Measurements from ENCODE around the gene PDGFB. TPM values are rescaled to one million over a fixed set of nuclear protein-coding genes. Genes with fewer than 3 reads are reported as not detected.

The PDGFB gene
- total and polyA plus RNA-seq, 9 donors = 9.7 to 22.3 (median 19.0) TPM

GRCh38 chr22:39183991-39184585 lies 60.7 kb downstream of the PDGFB start:
- Histone ChIP-seq H3K27me3 (ENCODE audit: control insufficient read depth, insufficient read depth, low read length) (no peaks in the 10 kb centered on the region), H3K4me3 (ENCODE audit: low read length) (no peak overlapping the region), H3K9me3 (replicated peaks; ENCODE audit: control insufficient read depth, low read depth, low read length) (no peaks in the 10 kb centered on the region), H3K36me3 (ENCODE audit: control insufficient read depth, insufficient read depth, low read length) (no peaks in the 10 kb centered on the region), H3K4me1 (ENCODE audit: control insufficient read depth, insufficient read depth, low read length) (peaks cover 31% of the 10 kb centered on the region), H3K27ac (ENCODE audit: low read length) (peak overlapping the region; percentile 94)
- 48% methylated on average over 8 of the region's 13 CpGs for WGBS (ENCODE audit: insufficient coverage)
- DNase-seq = peak; percentile 84

- Histone ChIP-seq H3K27me3 (ENCODE audit: control insufficient read depth, insufficient read depth, low read length) (no peaks in the 10 kb centered on the region), H3K9me3 (replicated peaks; ENCODE audit: control insufficient read depth, low read depth, low read length) (no peaks in the 10 kb centered on the region), H3K4me1 (ENCODE audit: control insufficient read depth, insufficient read depth, low read length) (peaks cover 31% of the 10 kb centered on the region), H3K4me3 (ENCODE audit: low read length) (no peak overlapping the region), H3K36me3 (ENCODE audit: control insufficient read depth, insufficient read depth, low read length) (no peaks in the 10 kb centered on the region), H3K27ac (ENCODE audit: low read length) (no peak overlapping the region)
- no CpG with 5 or more reads among the region's 6 CpGs for WGBS (ENCODE audit: insufficient coverage)
- DNase-seq = no peak
These were observed 62.2 kb downstream of the PDGFB start for GRCh38 chr22:39182478-39183030.

GRCh38 chr22:39181778-39182177 lies 63.0 kb downstream of the PDGFB start:
- H3K36me3 ChIP-seq (ENCODE audit: control insufficient read depth, insufficient read depth, low read length) = no peaks in the 10 kb centered on the region

GRCh38 chr22:39181356-39181755 lies 63.4 kb downstream of the PDGFB start:
- peaks cover 43% of the 10 kb centered on the region for H3K4me1 ChIP-seq (ENCODE audit: control insufficient read depth, insufficient read depth, low read length)

More at GRCh38 chr22:39181778-39182177, 63.0 kb downstream of the PDGFB start:
- Histone ChIP-seq H3K4me3 (ENCODE audit: low read length) (no peak overlapping the region), H3K27me3 (ENCODE audit: control insufficient read depth, insufficient read depth, low read length) (no peaks in the 10 kb centered on the region), H3K4me1 (ENCODE audit: control insufficient read depth, insufficient read depth, low read length) (peaks cover 39% of the 10 kb centered on the region), H3K9me3 (replicated peaks; ENCODE audit: control insufficient read depth, low read depth, low read length) (no peaks in the 10 kb centered on the region), H3K27ac (ENCODE audit: low read length) (no peak overlapping the region)
- WGBS (ENCODE audit: insufficient coverage) = 100% methylated on average over 4 of the region's 5 CpGs
- DNase-seq = no peak

GRCh38 chr22:39179841-39180335 lies 64.9 kb downstream of the PDGFB start:
- DNase-seq = no peak
- H3K9me3 ChIP-seq (replicated peaks; ENCODE audit: control insufficient read depth, low read depth, low read length) = no peaks in the 10 kb centered on the region
- H3K27me3 ChIP-seq (ENCODE audit: control insufficient read depth, insufficient read depth, low read length) = no peaks in the 10 kb centered on the region
- no peaks in the 10 kb centered on the region for H3K36me3 ChIP-seq (ENCODE audit: control insufficient read depth, insufficient read depth, low read length)
- H3K4me3 ChIP-seq (ENCODE audit: low read length) = no peak overlapping the region
- H3K4me1 ChIP-seq (ENCODE audit: control insufficient read depth, insufficient read depth, low read length) = peaks cover 50% of the 10 kb centered on the region
- 49% methylated on average over 21 of the region's 21 CpGs for WGBS (ENCODE audit: insufficient coverage)
- H3K27ac ChIP-seq (ENCODE audit: low read length) = no peak overlapping the region

More at GRCh38 chr22:39181356-39181755, 63.4 kb downstream of the PDGFB start:
- no peaks in the 10 kb centered on the region for H3K36me3 ChIP-seq (ENCODE audit: control insufficient read depth, insufficient read depth, low read length)
- H3K4me3 ChIP-seq (ENCODE audit: low read length) = no peak overlapping the region
- H3K27ac ChIP-seq (ENCODE audit: low read length) = no peak overlapping the region
- WGBS (ENCODE audit: insufficient coverage) = 66% methylated on average over 5 of the region's 8 CpGs
- H3K9me3 ChIP-seq (replicated peaks; ENCODE audit: control insufficient read depth, low read depth, low read length) = no peaks in the 10 kb centered on the region
- no peak for DNase-seq
- no peaks in the 10 kb centered on the region for H3K27me3 ChIP-seq (ENCODE audit: control insufficient read depth, insufficient read depth, low read length)

- H3K4me3 ChIP-seq (ENCODE audit: low read length) = no peak overlapping the region
- no peaks in the 10 kb centered on the region for H3K27me3 ChIP-seq (ENCODE audit: control insufficient read depth, insufficient read depth, low read length)
- no peaks in the 10 kb centered on the region for H3K36me3 ChIP-seq (ENCODE audit: control insufficient read depth, insufficient read depth, low read length)
- H3K4me1 ChIP-seq (ENCODE audit: control insufficient read depth, insufficient read depth, low read length) = peaks cover 50% of the 10 kb centered on the region
- DNase-seq = peak; percentile 7
- 46% methylated on average over 6 of the region's 6 CpGs for WGBS (ENCODE audit: insufficient coverage)
- no peak overlapping the region for H3K27ac ChIP-seq (ENCODE audit: low read length)
- H3K9me3 ChIP-seq (replicated peaks; ENCODE audit: control insufficient read depth, low read depth, low read length) = no peaks in the 10 kb centered on the region
These were observed 65.4 kb downstream of the PDGFB start for GRCh38 chr22:39179401-39179827.

GRCh38 chr22:39178206-39179111 lies 66.3 kb downstream of the PDGFB start:
- peaks cover 51% of the 10 kb centered on the region for H3K4me1 ChIP-seq (ENCODE audit: control insufficient read depth, insufficient read depth, low read length)
- H3K9me3 ChIP-seq (replicated peaks; ENCODE audit: control insufficient read depth, low read depth, low read length) = no peaks in the 10 kb centered on the region
- H3K4me3 ChIP-seq (ENCODE audit: low read length) = no peak overlapping the region
- no peaks in the 10 kb centered on the region for H3K27me3 ChIP-seq (ENCODE audit: control insufficient read depth, insufficient read depth, low read length)
- 89% methylated on average over 12 of the region's 19 CpGs for WGBS (ENCODE audit: insufficient coverage)
- H3K27ac ChIP-seq (ENCODE audit: low read length) = peak overlapping the region; percentile 86
- H3K36me3 ChIP-seq (ENCODE audit: control insufficient read depth, insufficient read depth, low read length) = no peaks in the 10 kb centered on the region
- no peak for DNase-seq

- Histone ChIP-seq H3K9me3 (replicated peaks; ENCODE audit: control insufficient read depth, low read depth, low read length) (no peaks in the 10 kb centered on the region), H3K27ac (ENCODE audit: low read length) (peak overlapping the region; percentile 86), H3K27me3 (ENCODE audit: control insufficient read depth, insufficient read depth, low read length) (no peaks in the 10 kb centered on the region), H3K4me3 (ENCODE audit: low read length) (no peak overlapping the region), H3K36me3 (ENCODE audit: control insufficient read depth, insufficient read depth, low read length) (no peaks in the 10 kb centered on the region), H3K4me1 (ENCODE audit: control insufficient read depth, insufficient read depth, low read length) (peaks cover 58% of the 10 kb centered on the region)
- 86% methylated on average over 4 of the region's 9 CpGs for WGBS (ENCODE audit: insufficient coverage)
- DNase-seq = no peak
These were observed 67.0 kb downstream of the PDGFB start for GRCh38 chr22:39177791-39178190.

GRCh38 chr22:39177456-39177775 lies 67.4 kb downstream of the PDGFB start:
- H3K27ac ChIP-seq (ENCODE audit: low read length) = peak overlapping the region; percentile 86
- H3K4me1 ChIP-seq (ENCODE audit: control insufficient read depth, insufficient read depth, low read length) = peaks cover 61% of the 10 kb centered on the region
- H3K9me3 ChIP-seq (replicated peaks; ENCODE audit: control insufficient read depth, low read depth, low read length) = no peaks in the 10 kb centered on the region
- H3K4me3 ChIP-seq (ENCODE audit: low read length) = no peak overlapping the region
- 72% methylated on average over 2 of the region's 2 CpGs for WGBS (ENCODE audit: insufficient coverage)
- no peak for DNase-seq
- no peaks in the 10 kb centered on the region for H3K27me3 ChIP-seq (ENCODE audit: control insufficient read depth, insufficient read depth, low read length)
- H3K36me3 ChIP-seq (ENCODE audit: control insufficient read depth, insufficient read depth, low read length) = no peaks in the 10 kb centered on the region

Measured in muscle of leg (tissue), 11 donors.